IPS-20b (cell line): ENCODE results near the gene LRRTM4.
"Not testable (repeated sequence)": the region's sequence is repeated elsewhere in the genome, so short reads cannot be mapped to it uniquely, and the experiment has no call there.

Source experiments
- H3K27ac ChIP-seq: one replicate; pipeline ENCODE4 v1.5.1; 2013; ENCODE audit warnings: low read length
- H3K27me3 ChIP-seq: 2 replicates; pipeline ENCODE4 v1.6.1; 2013; ENCODE audit warnings: mild to moderate bottlenecking, low read length, inconsistent platforms; ENCODE audit not compliant: insufficient read depth
- H3K36me3 ChIP-seq: 2 replicates; pipeline ENCODE4 v1.6.1; 2013; ENCODE audit warnings: low read depth, mild to moderate bottlenecking, inconsistent platforms, low read length, moderate library complexity; ENCODE audit not compliant: insufficient read depth
- H3K4me1 ChIP-seq: 2 replicates; pipeline ENCODE4 v1.6.1; 2013; ENCODE audit warnings: mild to moderate bottlenecking, control low read depth, inconsistent platforms, low read length, moderate library complexity; ENCODE audit not compliant: insufficient read depth
- H3K4me3 ChIP-seq: 2 replicates; pipeline ENCODE4 v1.5.1; 2013; ENCODE audit warnings: mild to moderate bottlenecking, low read length, inconsistent platforms
- H3K9ac ChIP-seq: 2 replicates; pipeline ENCODE4 v1.6.1; 2013; ENCODE audit warnings: low read depth, mild to moderate bottlenecking, inconsistent platforms, low read length, moderate library complexity
- H3K9me3 ChIP-seq: 2 replicates; pipeline ENCODE4 v1.6.1; 2013; ENCODE audit warnings: mild to moderate bottlenecking, low read depth, low read length, inconsistent platforms; ENCODE audit not compliant: insufficient read depth

LRRTM4 gene

GRCh38 chr2:77156599-77156998 is 365.6 kb downstream of the LRRTM4 start:
- Histone ChIP-seq H3K9me3 (peaks cover under 1% of the 10 kb centered on the region), H3K4me3 (no peak overlapping the region), H3K9ac (no peak overlapping the region), H3K36me3 (no peaks in the 10 kb centered on the region), H3K4me1 (0 out of 2 replicates have a peak, but pooled peaks cover 3% of the 10 kb centered on the region), H3K27me3 (no peaks in the 10 kb centered on the region), H3K27ac (no peak overlapping the region)

DNA sequence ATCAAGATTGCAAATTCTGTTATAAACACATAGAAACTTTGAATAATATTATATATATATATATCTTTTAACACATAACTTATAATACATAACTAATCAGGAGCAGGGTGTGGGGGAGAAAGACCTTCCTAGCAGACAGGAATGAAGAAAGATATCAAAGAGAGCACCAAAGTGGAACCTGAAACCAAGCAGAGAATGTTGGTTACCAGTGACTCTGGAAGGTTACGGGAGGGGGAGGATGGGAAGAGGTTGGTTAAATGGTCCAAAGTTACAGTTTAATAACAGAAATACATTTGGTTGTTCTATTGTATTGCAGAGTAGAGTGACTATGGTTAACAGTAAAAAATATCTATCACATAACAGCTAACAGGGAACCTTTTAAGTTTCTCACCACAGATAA is 366.7 kb downstream of the LRRTM4 start:
- Histone ChIP-seq H3K9me3 (no peaks in the 10 kb centered on the region), H3K9ac (no peak overlapping the region), H3K36me3 (no peaks in the 10 kb centered on the region), H3K27me3 (no peaks in the 10 kb centered on the region), H3K4me3 (no peak overlapping the region), H3K27ac (no peak overlapping the region), H3K4me1 (0 out of 2 replicates have a peak, but pooled peaks cover 3% of the 10 kb centered on the region)

- no peaks in the 10 kb centered on the region for H3K27me3 ChIP-seq
- no peaks in the 10 kb centered on the region for H3K36me3 ChIP-seq
- no peak overlapping the region for H3K27ac ChIP-seq
- H3K9ac ChIP-seq: no peak overlapping the region
- 0 out of 2 replicates have a peak, but pooled peaks cover 3% of the 10 kb centered on the region for H3K4me1 ChIP-seq
- no peak overlapping the region for H3K4me3 ChIP-seq
- no peaks in the 10 kb centered on the region for H3K9me3 ChIP-seq
These were observed 372.6 kb downstream of the LRRTM4 start for GRCh38 chr2:77149565-77149964.

- H3K27me3 ChIP-seq: no peaks in the 10 kb centered on the region
- no peaks in the 10 kb centered on the region for H3K4me1 ChIP-seq
- no peak overlapping the region for H3K4me3 ChIP-seq
- H3K27ac ChIP-seq: no peak overlapping the region
- H3K9ac ChIP-seq: no peak overlapping the region
- H3K9me3 ChIP-seq: no peaks in the 10 kb centered on the region
- H3K36me3 ChIP-seq: no peaks in the 10 kb centered on the region
These were observed 375.0 kb downstream of the LRRTM4 start for GRCh38 chr2:77147153-77147552.

DNA sequence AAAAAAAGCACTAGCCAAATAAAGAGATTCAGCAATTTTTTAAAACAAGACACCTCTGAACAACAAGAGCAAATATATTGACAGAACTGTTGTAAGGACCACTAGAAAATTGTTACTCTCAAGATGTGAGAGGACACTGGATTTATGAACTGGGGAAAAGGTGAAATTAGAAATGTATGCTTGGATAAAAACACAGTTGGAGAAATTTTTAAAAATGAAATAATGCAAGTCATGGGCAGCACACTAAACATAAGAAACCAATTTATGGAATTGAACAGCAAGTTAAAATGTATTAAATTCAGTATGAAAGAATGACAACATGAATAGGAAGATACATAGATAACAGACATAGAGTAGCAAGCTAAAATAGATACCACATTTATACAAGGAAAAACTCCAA is 377.4 kb downstream of the LRRTM4 start:
- Histone ChIP-seq H3K4me3 (no peak overlapping the region), H3K27me3 (no peaks in the 10 kb centered on the region), H3K27ac (no peak overlapping the region), H3K4me1 (no peaks in the 10 kb centered on the region), H3K9ac (no peak overlapping the region), H3K36me3 (no peaks in the 10 kb centered on the region), H3K9me3 (no peaks in the 10 kb centered on the region)

DNA sequence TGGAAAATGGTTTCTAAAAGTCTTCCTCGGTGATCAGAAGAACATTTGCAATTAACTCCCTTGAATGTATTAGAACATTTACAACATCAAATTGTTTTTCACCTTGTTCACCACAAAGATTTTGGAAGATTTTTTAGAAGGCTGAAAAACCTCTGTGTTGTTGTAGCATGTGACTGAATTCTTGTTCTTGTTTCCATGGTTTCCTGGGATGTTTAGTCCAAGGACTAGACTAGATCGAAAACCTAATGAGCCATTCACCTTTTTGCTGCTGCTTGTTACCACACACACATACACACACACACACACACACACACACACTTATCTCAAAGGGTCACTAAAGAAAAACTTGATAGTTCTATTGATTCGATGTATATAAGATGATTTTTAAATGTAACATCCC is 380.0 kb downstream of the LRRTM4 start:
- Histone ChIP-seq H3K36me3 (no peaks in the 10 kb centered on the region), H3K4me1 (no peaks in the 10 kb centered on the region), H3K27ac (no peak overlapping the region), H3K27me3 (no peaks in the 10 kb centered on the region), H3K4me3 (no peak overlapping the region), H3K9me3 (no peaks in the 10 kb centered on the region), H3K9ac (no peak overlapping the region)

DNA sequence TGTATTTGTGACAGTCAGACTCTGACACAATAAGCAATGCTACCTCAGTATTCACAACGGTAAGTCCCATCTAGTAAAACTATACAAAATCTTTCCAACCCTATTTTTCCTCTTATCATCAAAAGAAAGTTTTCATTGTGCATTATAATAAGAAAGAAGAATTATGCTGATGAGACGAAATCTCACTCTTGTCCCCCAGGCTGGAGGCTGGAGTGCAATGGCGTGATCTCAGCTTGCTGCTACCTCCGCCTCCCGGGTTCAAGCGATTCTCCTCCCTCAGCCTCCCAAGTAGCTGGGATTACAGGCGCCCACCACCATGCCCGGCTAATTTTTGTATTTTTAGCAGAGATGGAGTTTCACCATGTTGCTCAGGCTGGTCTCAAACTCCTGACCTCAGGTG is 393.7 kb downstream of the LRRTM4 start:
- H3K4me1 ChIP-seq, H3K9me3 ChIP-seq, H3K27me3 ChIP-seq, H3K4me3 ChIP-seq, H3K27ac ChIP-seq, H3K9ac ChIP-seq, H3K36me3 ChIP-seq: not testable (repeated sequence)

GRCh38 chr2:77127345-77127744 is 394.8 kb downstream of the LRRTM4 start:
- Histone ChIP-seq H3K9me3 (no peaks in the 10 kb centered on the region), H3K4me1 (no peaks in the 10 kb centered on the region), H3K9ac (no peak overlapping the region), H3K4me3 (no peak overlapping the region), H3K36me3 (no peaks in the 10 kb centered on the region), H3K27ac (no peak overlapping the region), H3K27me3 (no peaks in the 10 kb centered on the region)

GRCh38 chr2:77121518-77121917 is 400.7 kb downstream of the LRRTM4 start:
- H3K27ac ChIP-seq: no peak overlapping the region
- H3K4me3 ChIP-seq: no peak overlapping the region
- no peaks in the 10 kb centered on the region for H3K27me3 ChIP-seq
- no peak overlapping the region for H3K9ac ChIP-seq
- no peaks in the 10 kb centered on the region for H3K36me3 ChIP-seq
- H3K9me3 ChIP-seq: no peaks in the 10 kb centered on the region
- H3K4me1 ChIP-seq: no peaks in the 10 kb centered on the region

DNA sequence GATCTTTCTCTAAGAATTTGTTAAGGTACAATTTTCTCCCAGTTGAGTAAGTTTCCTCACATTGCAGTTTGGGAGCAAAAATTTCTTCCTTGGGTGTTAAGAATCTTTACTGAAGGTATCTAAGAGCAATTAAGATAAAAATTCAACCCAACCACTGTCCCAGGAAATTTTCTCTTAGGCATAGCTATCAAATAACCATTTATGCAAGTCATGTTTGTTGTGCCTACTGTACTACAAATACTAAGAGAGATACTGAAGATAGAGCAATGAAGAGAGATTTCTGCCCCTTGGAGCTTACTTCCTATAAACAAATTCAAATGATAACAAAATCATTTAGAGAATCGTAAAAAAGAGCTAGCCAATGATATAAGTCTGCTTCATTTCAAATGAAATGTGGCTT is 402.8 kb downstream of the LRRTM4 start:
- no peak overlapping the region for H3K4me3 ChIP-seq
- H3K9ac ChIP-seq: no peak overlapping the region
- no peaks in the 10 kb centered on the region for H3K9me3 ChIP-seq
- H3K27ac ChIP-seq: no peak overlapping the region
- no peaks in the 10 kb centered on the region for H3K36me3 ChIP-seq
- H3K4me1 ChIP-seq: no peaks in the 10 kb centered on the region
- H3K27me3 ChIP-seq: no peaks in the 10 kb centered on the region

GRCh38 chr2:77108915-77109314 is 413.3 kb downstream of the LRRTM4 start:
- H3K9me3 ChIP-seq: no peaks in the 10 kb centered on the region
- no peaks in the 10 kb centered on the region for H3K27me3 ChIP-seq
- H3K36me3 ChIP-seq: no peaks in the 10 kb centered on the region
- no peak overlapping the region for H3K4me3 ChIP-seq
- 0 out of 2 replicates have a peak, but pooled peaks cover 3% of the 10 kb centered on the region for H3K4me1 ChIP-seq
- H3K27ac ChIP-seq: no peak overlapping the region
- H3K9ac ChIP-seq: no peak overlapping the region

GRCh38 chr2:77105008-77105407 is 417.2 kb downstream of the LRRTM4 start:
- Histone ChIP-seq H3K27me3 (no peaks in the 10 kb centered on the region), H3K27ac (no peak overlapping the region), H3K36me3 (peaks cover 18% of the 10 kb centered on the region), H3K9ac (no peak overlapping the region), H3K4me1 (peaks cover 10% of the 10 kb centered on the region), H3K9me3 (no peaks in the 10 kb centered on the region), H3K4me3 (no peak overlapping the region)

GRCh38 chr2:77104554-77104953 is 417.6 kb downstream of the LRRTM4 start:
- no peaks in the 10 kb centered on the region for H3K9me3 ChIP-seq

More at GRCh38 chr2:77104554-77104953, 417.6 kb downstream of the LRRTM4 start:
- H3K27me3 ChIP-seq: no peaks in the 10 kb centered on the region
- H3K27ac ChIP-seq: no peak overlapping the region
- no peak overlapping the region for H3K4me3 ChIP-seq
- peaks cover 10% of the 10 kb centered on the region for H3K4me1 ChIP-seq
- peaks cover 21% of the 10 kb centered on the region for H3K36me3 ChIP-seq
- no peak overlapping the region for H3K9ac ChIP-seq
